ENCODE measurements around the gene OXTR.
"Not testable (repeated sequence)": the region's sequence is repeated elsewhere in the genome, so short reads cannot be mapped to it uniquely, and the experiment has no call there.

The OXTR gene

GRCh38 chr3:8722808-8723207 is 46.6 kb downstream of the OXTR start:
- intact Hi-C loops (cut with DNase I): no loop called here
- no peak for DNase-seq

DNA sequence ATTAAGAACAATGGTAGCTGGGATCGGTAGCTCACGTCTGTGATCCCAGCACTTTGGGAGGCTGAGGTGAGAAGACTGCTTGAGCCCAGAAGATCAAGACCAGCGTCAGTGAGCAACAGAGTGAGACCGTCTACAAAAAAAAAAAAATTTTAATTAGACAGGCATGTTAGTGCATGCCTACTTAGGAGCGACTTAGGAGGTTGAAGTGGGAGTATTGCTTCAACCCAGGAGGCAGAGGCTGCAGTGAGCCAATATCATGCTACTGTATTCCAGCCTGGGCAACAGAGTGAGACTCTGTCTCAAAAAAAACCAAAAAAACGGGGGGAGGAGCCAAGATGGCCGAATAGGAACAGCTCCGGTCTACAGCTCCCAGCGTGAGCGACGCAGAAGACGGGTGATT is 53.7 kb downstream of the OXTR start:
- intact Hi-C loops (cut with DNase I); DNase-seq: not testable (repeated sequence)

- intact Hi-C loops (cut with DNase I): no loop called here
- no peak for DNase-seq
Measured at GRCh38 chr3:8713901-8714759, 55.3 kb downstream of the OXTR start.

DNA sequence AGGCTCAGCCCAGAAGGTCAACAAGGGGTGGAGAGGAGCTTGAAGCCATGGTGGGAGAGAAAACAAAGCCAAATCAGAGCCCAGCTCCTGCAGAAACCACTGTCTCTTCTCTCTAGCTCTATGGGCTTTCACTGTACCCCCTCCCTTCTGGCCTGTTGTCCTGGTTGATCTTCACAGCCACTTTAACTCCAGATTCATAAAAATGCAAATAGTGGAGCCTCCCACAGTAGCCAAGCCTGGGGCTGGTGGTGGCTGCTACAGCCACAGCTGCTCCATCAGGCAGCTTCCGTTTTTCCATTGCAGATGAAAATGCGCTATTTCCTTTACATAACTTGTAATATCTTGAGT is 56.5 kb downstream of the OXTR start:
- intact Hi-C loops (cut with DNase I): no loop called here
- no peak for DNase-seq

DNA sequence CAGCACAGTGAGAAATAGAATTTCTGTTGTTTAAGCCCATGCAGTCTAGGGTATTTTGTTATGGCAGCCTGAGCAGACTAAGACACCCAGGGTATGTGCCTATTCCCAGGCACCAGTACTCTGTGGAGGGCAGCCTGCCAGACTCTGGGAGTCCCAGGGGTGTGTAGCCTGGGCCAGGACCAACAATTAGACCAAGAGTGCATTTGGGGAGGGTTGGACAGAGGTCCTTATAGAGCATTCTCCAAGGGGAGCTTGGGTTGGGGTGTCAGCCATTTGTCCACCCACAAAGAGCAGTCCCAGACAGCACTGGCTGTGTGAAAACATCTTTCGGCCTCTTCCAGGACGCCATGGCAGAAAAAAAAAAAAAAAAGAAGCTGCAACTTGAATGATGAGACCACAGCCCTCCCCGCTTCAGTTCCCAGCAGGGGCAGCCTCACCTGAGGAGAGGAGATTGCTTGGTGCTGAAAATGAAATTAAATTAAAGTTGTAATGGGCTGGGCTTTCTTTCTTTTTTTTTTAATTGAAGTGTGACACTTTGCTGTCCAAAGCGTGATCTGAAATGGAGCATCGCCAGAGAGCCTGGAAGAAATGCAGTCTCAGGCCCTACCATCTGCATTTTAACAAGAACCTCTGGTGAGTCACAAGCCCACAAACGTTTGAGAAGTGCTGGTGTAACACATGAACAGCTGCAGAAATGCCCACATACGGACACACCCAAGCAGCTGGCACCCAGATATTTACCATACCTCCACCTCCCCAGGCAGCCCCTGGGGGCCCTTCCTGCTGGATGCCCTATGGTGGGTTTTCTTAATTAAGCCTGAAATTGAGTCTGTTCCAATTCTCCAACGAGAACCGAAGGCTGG is 57.1 kb downstream of the OXTR start:
- intact Hi-C loops (cut with DNase I): no loop called here
- DNase-seq: peak in 1 of 10 donors; percentile 21

GRCh38 chr3:8709801-8710507 is 59.5 kb downstream of the OXTR start:
- intact Hi-C loops (cut with DNase I): no loop called here
- DNase-seq: no peak

DNA sequence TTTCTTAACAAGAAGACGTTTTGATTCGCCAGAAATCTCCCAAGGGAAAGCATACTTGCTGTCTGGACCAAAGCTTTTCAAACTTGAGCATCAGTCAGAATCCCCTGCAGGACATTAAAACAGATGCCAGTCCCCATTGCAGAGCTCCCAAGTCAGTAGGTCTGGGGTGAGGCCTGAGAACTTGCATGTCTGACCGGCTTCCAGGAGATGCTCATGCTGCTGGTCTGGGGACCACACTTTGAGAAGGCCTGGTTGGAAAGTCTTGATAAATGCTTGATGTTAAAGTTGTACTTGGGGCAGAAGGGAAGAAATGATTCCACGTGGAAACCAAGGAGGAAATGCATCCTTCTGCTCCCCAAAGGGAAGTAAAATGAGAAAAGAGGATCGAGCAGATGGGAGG is 60.1 kb downstream of the OXTR start:
- no peak for DNase-seq
- intact Hi-C loops (cut with DNase I): no loop called here

DNA sequence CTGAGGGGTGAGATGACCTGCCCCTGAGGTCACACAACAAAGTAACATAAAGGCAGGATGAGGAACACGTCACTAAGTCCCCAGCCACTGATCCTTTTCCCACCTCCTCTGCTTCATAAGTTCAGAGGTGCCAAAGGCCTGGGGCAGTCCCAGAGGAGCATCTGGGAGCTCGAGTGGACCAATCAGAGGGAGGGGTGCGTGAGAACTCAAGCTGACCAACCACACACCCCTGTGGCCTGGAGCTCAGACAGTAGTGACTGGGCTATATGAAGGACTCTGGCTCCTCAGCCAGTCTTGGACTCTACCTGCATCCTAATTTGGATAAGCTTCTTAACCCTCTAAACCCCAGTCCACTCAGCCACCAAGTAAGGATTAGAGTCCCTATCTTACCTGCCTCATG is 63.8 kb downstream of the OXTR start:
- no peak for DNase-seq
- intact Hi-C loops (cut with DNase I): no loop called here

DNA sequence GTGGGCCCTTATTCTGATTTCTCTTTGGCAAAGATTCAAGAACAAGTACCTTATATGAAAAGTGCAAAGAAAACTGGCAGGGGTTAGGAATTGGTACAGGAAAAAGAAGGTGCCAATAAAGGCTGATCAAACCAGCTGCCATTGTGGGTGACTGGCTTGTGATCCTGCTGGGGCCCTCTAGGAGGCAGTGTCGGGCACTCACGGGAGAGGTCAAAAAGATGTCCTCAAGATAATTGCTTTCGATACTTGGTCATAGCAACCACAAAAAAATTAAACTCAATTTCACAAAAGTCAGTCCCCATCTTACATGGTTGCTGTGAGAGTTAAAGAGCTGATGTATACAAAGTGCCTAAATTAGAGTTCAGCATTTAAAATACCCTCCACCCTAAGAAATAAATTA is 66.9 kb downstream of the OXTR start:
- intact Hi-C loops (cut with DNase I): no loop called here
- DNase-seq: no peak
